ENCODE measurements around the gene DDX17. TPM values are rescaled to one million over a fixed set of nuclear protein-coding genes. Genes with fewer than 3 reads are reported as not detected.
A peak's percentile ranks its signal among the peaks of the same experiment; 100 is the strongest.

Gene DDX17
- total and polyA plus RNA-seq, 2 of the 8 experiments (the other 6 are each of a cell fraction or from before 2014, with no cell fraction given) = 437 to 441 TPM

GRCh38 chr22:38453066-38453672 lies 52.9 kb downstream of the DDX17 start:
- no peak overlapping the region for H3K9ac ChIP-seq (replicated peaks in 1 of 4; ENCODE audit: extremely low read depth in 1 of 4, low read depth in 3 of 4, low read length in 3 of 4)
- H3K4ac ChIP-seq (replicated peaks; ENCODE audit: insufficient read length, low read depth, low read length) = no peak overlapping the region
- peaks cover 5 to 10% of the 10 kb centered on the region in 2 experiments for H4K20me1 ChIP-seq (replicated peaks in 1 of 2; ENCODE audit: control insufficient read depth in 1 of 2, insufficient read depth in 2 of 2, low read length in 2 of 2)
- H3K4me3 ChIP-seq (ENCODE audit: extremely low read depth in 1 of 4, insufficient read depth in 2 of 4, low read depth in 3 of 4, low read length in 4 of 4) = no peak overlapping the region
- no peaks in the 10 kb centered on the region; a peak in 1 of 8 replicates for H3K36me3 ChIP-seq (ENCODE audit: control insufficient read depth in 2 of 4, insufficient read depth in 4 of 4, low read length in 3 of 4)
- no peak for DNase-seq (ENCODE audit: low read depth in 1 of 2, low spot score in 2 of 2)
- peaks cover 15 to 37% (median 31%) of the 10 kb centered on the region in 4 experiments for H3K27me3 ChIP-seq (replicated peaks in 1 of 4; ENCODE audit: control insufficient read depth in 3 of 4, extremely low read depth in 1 of 4, insufficient read depth in 3 of 4, low read length in 3 of 4)
- H3K18ac ChIP-seq (ENCODE audit: extremely low read depth, low read length) = no peak overlapping the region
- H3K27ac ChIP-seq (ENCODE audit: low read depth, low read length) = no peak overlapping the region
- FAIRE-seq = no peak
- no peak overlapping the region for H2BK5ac ChIP-seq (ENCODE audit: low read depth, low read length)
- ChIA-PET POLR2A (ENCODE audit: partially characterized antibody) (interaction anchor here (1.3 to 3.3 kb wide), 3 partner anchors 16 to 31 kb away, joined by 4 to 11 read pairs (median 7); no protein-coding TSS in a partner anchor), CTCF (ENCODE audit: partially characterized antibody) (interaction anchor here (0.8 to 2.5 kb wide), 9 partner anchors 9 to 51 kb away, joined by 3 to 9 read pairs (median 5); no protein-coding TSS in a partner anchor)
- H2BK120ac ChIP-seq (replicated peaks; ENCODE audit: low read depth, low read length) = no peak overlapping the region
- no peak overlapping the region for H4K91ac ChIP-seq (replicated peaks; ENCODE audit: insufficient read length, low read length)
- H3K23ac ChIP-seq (ENCODE audit: insufficient read length) = no peak overlapping the region
- H3K79me2 ChIP-seq (ENCODE audit: control insufficient read depth in 1 of 2, insufficient read depth in 2 of 2, low read length in 2 of 2) = no peaks in the 10 kb centered on the region
- no peak overlapping the region for H3K14ac ChIP-seq (ENCODE audit: insufficient read length)
- H3K9me3 ChIP-seq (ENCODE audit: insufficient read depth in 2 of 2, low read depth in 1 of 2, low read length in 1 of 2) = no peaks in the 10 kb centered on the region
- TF ChIP-seq BCL11A (IDR thresholded peaks at IDR 0.05; ENCODE audit: low read depth in 2 of 2, low read length in 2 of 2) = no peak
- no peak for TF ChIP-seq SIN3A (conservative IDR thresholded peaks at IDR 0.05 in 1 of 2, IDR thresholded peaks at IDR 0.05 in 1 of 2; ENCODE audit: low read depth in 1 of 2, low read length in 2 of 2)
- no peak for TF ChIP-seq RAD21 (IDR thresholded peaks at IDR 0.05 in 1 of 2, conservative IDR thresholded peaks at IDR 0.05 in 1 of 2; ENCODE audit: low read depth in 2 of 2, low read length in 2 of 2)
- no peak for TF ChIP-seq EZH2 (IDR thresholded peaks at IDR 0.05; ENCODE audit: low read depth, low read length, severe bottlenecking)
- no peak for TF ChIP-seq SRF (IDR thresholded peaks at IDR 0.05; ENCODE audit: low read depth, low read length)
- no peak for TF ChIP-seq SP4 (IDR thresholded peaks at IDR 0.05; ENCODE audit: low read length)
- peak; percentile 45; the same call in 1 of the 2 replicates for TF ChIP-seq KDM1A (IDR thresholded peaks at IDR 0.05; ENCODE audit: borderline replicate concordance, low read length)
- TF ChIP-seq CTCF (IDR thresholded peaks at IDR 0.05; ENCODE audit: control extremely low read depth in 1 of 3, insufficient read depth in 1 of 3, low read depth in 1 of 3, low read length in 3 of 3) = no peak
- H2AK5ac ChIP-seq (ENCODE audit: low read depth, low read length) = no peak overlapping the region
- WGBS, 2 experiments (ENCODE audit: extremely low coverage in 1 of 2, insufficient coverage in 1 of 2, insufficient read length in 1 of 2, insufficient replicate concordance in 2 of 2, low coverage in 1 of 2, low lambda C conversion rate in 2 of 2, missing lambda C conversion rate in 1 of 2) = 83% methylated on average over 11 of the region's 11 CpGs; no CpG with 5 or more reads in 1 of the 2 experiments
- H3K79me1 ChIP-seq (ENCODE audit: low read depth, low read length) = no peaks in the 10 kb centered on the region
- no peak overlapping the region for H4K5ac ChIP-seq (ENCODE audit: insufficient read length, low read depth, low read length)
- H2BK20ac ChIP-seq (ENCODE audit: low read length) = no peak overlapping the region
- peaks cover 0 to 18% (median 9%) of the 10 kb centered on the region in 4 experiments; a peak in 6 of 7 replicates for H3K4me1 ChIP-seq (replicated peaks in 1 of 4; ENCODE audit: control insufficient read depth in 3 of 4, insufficient read depth in 4 of 4, low read length in 3 of 4)
- H2AFZ ChIP-seq (ENCODE audit: low read length) = no peak overlapping the region
- H3K56ac ChIP-seq (replicated peaks; ENCODE audit: insufficient read length, low read depth, low read length) = no peak overlapping the region
- peak overlapping the region; percentile 92; the same call in 1 of the 2 replicates for H2BK15ac ChIP-seq (ENCODE audit: low read length)
- peaks cover 17% of the 10 kb centered on the region; the same call in 1 of the 2 replicates for H3K23me2 ChIP-seq (ENCODE audit: low read depth, low read length)
- no peak overlapping the region; a peak in 1 of 4 replicates for H3K4me2 ChIP-seq (ENCODE audit: insufficient read depth in 1 of 2, low read depth in 2 of 2, low read length in 2 of 2)
- H4K8ac ChIP-seq (ENCODE audit: extremely low read depth, insufficient read depth, low read length) = no peak overlapping the region
- no peak overlapping the region for H2BK12ac ChIP-seq (ENCODE audit: low read depth, low read length)
